PC-3 (cell line): ENCODE data around the gene CBL. TPM values are rescaled to one million over a fixed set of nuclear protein-coding genes. Genes with fewer than 3 reads are reported as not detected.
"Not testable (repeated sequence)": the region's sequence is repeated elsewhere in the genome, so short reads cannot be mapped to it uniquely, and the experiment has no call there.

Experiments used
- ATAC-seq: fragments of 200-7000 bp; cut with Tn5 transposase; 2 replicates; pipeline ENCODE4 v1.9.1; 2020; ENCODE audit warnings: mild to moderate bottlenecking, moderate library complexity
- BruUV-seq: library from RNA; stranded (reverse); fragments of 400-500 nt; replicated peaks from 2 replicates; lab custom pipeline; 2021; lab: Mats Ljungman, UMichigan
- CTCF ChIA-PET: fragments of 300-600 bp; sonication (Branson Sonifier 250); formaldehyde crosslinking; loops from one replicate; lab custom pipeline; 2022; ENCODE audit warnings: antibody characterized with exemption; lab: Charles Lee
- POLR2A ChIA-PET: fragments of 300-600 bp; sonication (Branson Sonifier 250); formaldehyde crosslinking; loops from one replicate; lab custom pipeline; 2022; ENCODE audit warnings: antibody characterized with exemption; ENCODE audit not compliant: unreplicated experiment; lab: Charles Lee
- DNase-seq: peaks from one replicate; pipeline ENCODE4 v3.0.0-alpha.2; 2015
- H2AFZ ChIP-seq: fragments of 300-600 bp; sonication (generic); 2 replicates; pipeline ENCODE4 v1.6.0; 2016; ENCODE audit warnings: antibody characterized with exemption, low read length
- H3F3A ChIP-seq: fragments of 300-600 bp; sonication (generic); one replicate; pipeline ENCODE4 v1.6.0; 2017; ENCODE audit warnings: antibody characterized with exemption, low read length, control low read depth, mild to moderate bottlenecking; ENCODE audit not compliant: unreplicated experiment
- H3K27ac ChIP-seq: fragments of 300-600 bp; sonication (generic); 2 replicates; pipeline ENCODE4 v1.5.1; 2016; ENCODE audit warnings: mild to moderate bottlenecking, low read length
- H3K27me3 ChIP-seq: fragments of 300-600 bp; sonication (generic); 2 replicates; pipeline ENCODE4 v1.6.1; 2016; ENCODE audit warnings: low read length, mixed read lengths
- H3K36me3 ChIP-seq: fragments of 300-600 bp; sonication (generic); 2 replicates; pipeline ENCODE4 v1.6.1; 2016; ENCODE audit warnings: low read depth, mixed run types, low read length, mixed read lengths
- H3K4me1 ChIP-seq: fragments of 300-600 bp; sonication (generic); 2 replicates; pipeline ENCODE4 v1.5.1; 2016; ENCODE audit warnings: low read length; ENCODE audit not compliant: insufficient read depth
- H3K4me2 ChIP-seq: fragments of 300-600 bp; sonication (generic); 2 replicates; pipeline ENCODE4 v1.6.0; 2016; ENCODE audit warnings: low read length
- H3K4me3 ChIP-seq: fragments of 300-600 bp; sonication (generic); 2 replicates; pipeline ENCODE4 v1.5.1; 2016; ENCODE audit warnings: mild to moderate bottlenecking, low read length, mixed read lengths
- H3K79me2 ChIP-seq: fragments of 300-600 bp; sonication (generic); 2 replicates; pipeline ENCODE4 v1.6.1; 2017; ENCODE audit warnings: low read length, mixed read lengths
- H3K9ac ChIP-seq: fragments of 300-600 bp; sonication (generic); 2 replicates; pipeline ENCODE4 v1.6.0; 2016; ENCODE audit warnings: mild to moderate bottlenecking, low read length
- H3K9me2 ChIP-seq: fragments of 300-600 bp; sonication (generic); replicated peaks from 2 replicates; pipeline ENCODE4 v1.6.1; 2016; ENCODE audit warnings: mixed run types, low read length, mixed read lengths
- H3K9me3 ChIP-seq: fragments of 300-600 bp; sonication (generic); 2 replicates; pipeline ENCODE4 v1.6.1; 2016; ENCODE audit warnings: low read length, mixed read lengths
- H4K20me1 ChIP-seq: fragments of 300-600 bp; sonication (generic); 2 replicates; pipeline ENCODE4 v1.6.1; 2016; ENCODE audit warnings: low read length, mixed read lengths
- CTCF ChIP-seq: fragments of 300-600 bp; sonication (generic); conservative IDR thresholded peaks from 2 replicates; pipeline ENCODE4 v1.5.1; 2017; ENCODE audit warnings: antibody characterized with exemption, low read depth, mild to moderate bottlenecking, low read length
- EZH2 ChIP-seq: fragments of 300-600 bp; sonication (generic); IDR thresholded peaks from one replicate; pipeline ENCODE4 v1.6.1; 2017; ENCODE audit warnings: antibody characterized with exemption, mild to moderate bottlenecking, low read length; ENCODE audit not compliant: unreplicated experiment
- EZH2phosphoT487 ChIP-seq: fragments of 300-600 bp; sonication (generic); IDR thresholded peaks from 2 replicates; pipeline ENCODE4 v1.6.1; 2018; ENCODE audit warnings: mild to moderate bottlenecking, antibody characterized with exemption, low read length, borderline replicate concordance
- intact Hi-C: fragments of 100-400 bp; cut with micrococcal nuclease; formaldehyde crosslinking; loops from 2 replicates; pipeline ENCODE4 v1.9.0; 2023
- total RNA-seq: library from RNA; depleted of rRNA; stranded (reverse); fragments of >200 nt; gene quantifications from 2 replicates; pipeline ENCODE4 v1.2.3, GENCODE V29; 2014

CBL gene
- total RNA-seq, 1 experiment from 2014 or later: 11.4 TPM

GRCh38 chr11:119189393-119189792, 16.7 kb upstream of the CBL start:
- no peaks in the 10 kb centered on the region for H3K79me2 ChIP-seq
- ChIA-PET POLR2A (no interaction called here), CTCF (no interaction called here)
- no peaks in the 10 kb centered on the region for H3K9me3 ChIP-seq
- H3F3A ChIP-seq: no peaks in the 10 kb centered on the region
- H3K4me1 ChIP-seq: peaks cover 23% of the 10 kb centered on the region
- no TSS peak for BruUV-seq
- H3K36me3 ChIP-seq: no peaks in the 10 kb centered on the region
- H3K9ac ChIP-seq: no peak overlapping the region
- no peak overlapping the region for H3K4me2 ChIP-seq
- no peak overlapping the region for H3K27ac ChIP-seq
- no peak overlapping the region for H3K4me3 ChIP-seq
- no peaks in the 10 kb centered on the region for H3K27me3 ChIP-seq
- intact Hi-C loops: no loop called here
- H4K20me1 ChIP-seq: no peaks in the 10 kb centered on the region
- no peak for ATAC-seq
- H3K9me2 ChIP-seq: no peaks in the 10 kb centered on the region
- no peak for TF ChIP-seq CTCF
- TF ChIP-seq EZH2: no peak
- TF ChIP-seq EZH2phosphoT487: no peak
- DNase-seq: no peak
- H2AFZ ChIP-seq: no peak overlapping the region

GRCh38 chr11:119190531-119190930, 15.6 kb upstream of the CBL start:
- H3K27ac ChIP-seq: no peak overlapping the region
- no peak overlapping the region for H2AFZ ChIP-seq
- no peaks in the 10 kb centered on the region for H3K9me3 ChIP-seq
- CTCF ChIA-PET: no interaction called here
- DNase-seq (no peak), ATAC-seq (no peak)
- no peaks in the 10 kb centered on the region for H3K36me3 ChIP-seq
- no peaks in the 10 kb centered on the region for H3F3A ChIP-seq
- no peaks in the 10 kb centered on the region for H3K27me3 ChIP-seq
- POLR2A ChIA-PET: no interaction called here
- no peak overlapping the region for H3K4me3 ChIP-seq
- H3K4me1 ChIP-seq: peaks cover 23% of the 10 kb centered on the region
- H3K9me2 ChIP-seq: no peaks in the 10 kb centered on the region
- intact Hi-C loops: no loop called here
- no peaks in the 10 kb centered on the region for H3K79me2 ChIP-seq
- H4K20me1 ChIP-seq: no peaks in the 10 kb centered on the region
- no peak for TF ChIP-seq EZH2
- no peak for TF ChIP-seq EZH2phosphoT487
- TF ChIP-seq CTCF: no peak
- H3K4me2 ChIP-seq: no peak overlapping the region
- no TSS peak for BruUV-seq
- no peak overlapping the region for H3K9ac ChIP-seq

- H3K9me2 ChIP-seq, intact Hi-C loops, H3K9me3 ChIP-seq, H3K4me3 ChIP-seq, H4K20me1 ChIP-seq, BruUV-seq, H3K27ac ChIP-seq, H3K79me2 ChIP-seq, H3K9ac ChIP-seq, H3F3A ChIP-seq, H2AFZ ChIP-seq, H3K27me3 ChIP-seq, H3K36me3 ChIP-seq: not testable (repeated sequence)
- ATAC-seq: peak; percentile 83
- CTCF ChIA-PET: interaction anchor here (0.6 kb wide), 1 partner anchor 24 kb away, joined by 3 read pairs; no protein-coding TSS in a partner anchor
- POLR2A ChIA-PET: interaction anchor here (0.6 kb wide), 1 partner anchor 13 kb away, joined by 4 read pairs; no protein-coding TSS in a partner anchor
- peaks cover 23% of the 10 kb centered on the region for H3K4me1 ChIP-seq
- H3K4me2 ChIP-seq: 0 out of 2 replicates have a peak overlapping the region, but pooled peaks have one; percentile 26
- peak; percentile 93 for DNase-seq
Observed at GRCh38 chr11:119191265-119191664, 14.9 kb upstream of the CBL start.
